Ectodermal cell (in vitro differentiated cells): Measurements from ENCODE around the gene TRIOBP.

Experiments
- H3K27ac ChIP-seq: 2 replicates; pipeline ENCODE4 v1.7.0; 2013; ENCODE audit warnings: mild to moderate bottlenecking, low read depth, low read length; ENCODE audit not compliant: insufficient read depth, poor library complexity, severe bottlenecking
- H3K27me3 ChIP-seq: 2 replicates; pipeline ENCODE4 v1.7.0; 2013; ENCODE audit warnings: mild to moderate bottlenecking, low read length; ENCODE audit not compliant: insufficient read depth, control insufficient read depth, poor library complexity, severe bottlenecking
- H3K36me3 ChIP-seq: one replicate; pipeline ENCODE4 v1.7.0; 2013; ENCODE audit warnings: low read length; ENCODE audit not compliant: control insufficient read depth, insufficient read depth
- H3K4me1 ChIP-seq: one replicate; pipeline ENCODE4 v1.7.0; 2013; ENCODE audit warnings: low read length; ENCODE audit not compliant: control insufficient read depth, insufficient read depth
- H3K4me3 ChIP-seq: 2 replicates; pipeline ENCODE4 v1.7.0; 2013; ENCODE audit warnings: low read depth, low read length, control low read depth; ENCODE audit not compliant: insufficient read depth
- H3K9me3 ChIP-seq: 2 replicates; pipeline ENCODE4 v1.7.0; 2013; ENCODE audit warnings: mild to moderate bottlenecking, low read length, moderate library complexity; ENCODE audit not compliant: control insufficient read depth
- WGBS, 2 experiments: methylation state at CpG; one replicate each; pipeline ENCODE4 v1.1.7; 2013; ENCODE audit warnings: missing lambda C conversion rate in 2 of 2; 5-methylcytosine and 5-hydroxymethylcytosine counted together

TRIOBP gene

DNA sequence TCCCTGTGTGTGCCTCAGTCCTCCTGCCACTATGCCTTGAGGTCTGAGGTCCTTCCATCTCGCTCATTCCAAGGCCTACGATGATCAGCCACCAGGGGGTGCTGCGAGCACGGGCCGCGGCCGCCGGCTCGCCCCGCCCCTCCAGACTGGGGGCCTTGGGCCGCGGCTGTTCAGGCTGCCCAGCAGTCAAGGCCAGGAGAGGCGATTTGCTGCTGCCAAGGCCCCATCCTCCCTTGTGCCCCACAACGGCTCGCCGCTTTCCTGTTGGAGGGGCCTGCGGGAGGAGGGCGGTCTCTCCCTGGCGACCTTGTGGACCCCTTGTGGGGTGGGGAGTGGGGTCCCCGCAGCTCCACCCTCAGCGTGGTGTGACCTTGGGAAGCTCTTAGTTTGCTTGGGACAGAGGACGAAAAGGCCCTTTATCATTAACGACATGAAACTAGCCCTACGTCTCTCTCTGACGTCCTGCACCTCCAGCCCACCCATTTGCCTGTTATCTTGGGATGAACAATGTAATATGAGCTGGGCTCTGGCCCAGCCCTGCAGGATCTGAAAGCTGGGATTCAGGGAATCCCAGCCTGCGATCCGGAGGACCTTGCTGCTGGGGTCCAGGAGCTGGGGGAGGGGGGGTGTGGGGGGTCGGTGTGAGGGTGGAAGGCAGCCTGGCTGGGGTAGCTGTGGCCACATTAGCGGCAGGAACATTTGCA, 121.0 kb downstream of the TRIOBP start:
- H3K27ac ChIP-seq = no peak overlapping the region
- H3K4me3 ChIP-seq = peak overlapping the region; percentile 42
- 1 to 2% methylated on average over 29 of the region's 29 CpGs for WGBS, 2 experiments
- H3K27me3 ChIP-seq = peaks cover 40% of the 10 kb centered on the region
- H3K36me3 ChIP-seq = no peaks in the 10 kb centered on the region
- H3K4me1 ChIP-seq = peaks cover 8% of the 10 kb centered on the region
- no peaks in the 10 kb centered on the region for H3K9me3 ChIP-seq

GRCh38 chr22:37818409-37819104, 121.7 kb downstream of the TRIOBP start:
- WGBS, 2 experiments = 4 to 5% methylated on average over 68 of the region's 68 CpGs
- peak overlapping the region; percentile 42 for H3K4me3 ChIP-seq
- H3K36me3 ChIP-seq = no peaks in the 10 kb centered on the region
- H3K9me3 ChIP-seq = no peaks in the 10 kb centered on the region
- H3K4me1 ChIP-seq = peaks cover 8% of the 10 kb centered on the region
- no peak overlapping the region for H3K27ac ChIP-seq
- peaks cover 47% of the 10 kb centered on the region for H3K27me3 ChIP-seq

GRCh38 chr22:37819105-37819433, 122.2 kb downstream of the TRIOBP start:
- H3K27ac ChIP-seq = no peak overlapping the region
- no peak overlapping the region for H3K4me3 ChIP-seq
- peaks cover 52% of the 10 kb centered on the region for H3K27me3 ChIP-seq
- H3K4me1 ChIP-seq = peaks cover 11% of the 10 kb centered on the region
- WGBS, 2 experiments = 38 to 39% methylated on average over 14 of the region's 14 CpGs
- no peaks in the 10 kb centered on the region for H3K9me3 ChIP-seq
- no peaks in the 10 kb centered on the region for H3K36me3 ChIP-seq

GRCh38 chr22:37820350-37820749, 123.5 kb downstream of the TRIOBP start:
- WGBS, 2 experiments = 91 to 94% methylated on average over 5 of the region's 5 CpGs
- H3K4me3 ChIP-seq = no peak overlapping the region
- peaks cover 11% of the 10 kb centered on the region for H3K4me1 ChIP-seq
- peaks cover 64% of the 10 kb centered on the region for H3K27me3 ChIP-seq
- no peak overlapping the region for H3K27ac ChIP-seq
- H3K36me3 ChIP-seq = no peaks in the 10 kb centered on the region
- H3K9me3 ChIP-seq = no peaks in the 10 kb centered on the region

- Histone ChIP-seq H3K27me3 (peaks cover 73% of the 10 kb centered on the region), H3K9me3 (no peaks in the 10 kb centered on the region), H3K4me3 (no peak overlapping the region), H3K4me1 (peaks cover 11% of the 10 kb centered on the region), H3K27ac (no peak overlapping the region), H3K36me3 (no peaks in the 10 kb centered on the region)
- WGBS, 2 experiments = 41 to 43% methylated on average over 8 of the region's 8 CpGs
Observed at GRCh38 chr22:37822079-37822833, 125.4 kb downstream of the TRIOBP start.

GRCh38 chr22:37823134-37823985, 126.5 kb downstream of the TRIOBP start, which contains the start of gene GALR3:
GALR3 (plus strand) TSS chr22:37823382; CDS start chr22:37823407, 25 bp downstream.
- WGBS, 2 experiments = 75 to 79% methylated on average over 21 of the region's 21 CpGs
- H3K27me3 ChIP-seq = peaks cover 65% of the 10 kb centered on the region

DNA sequence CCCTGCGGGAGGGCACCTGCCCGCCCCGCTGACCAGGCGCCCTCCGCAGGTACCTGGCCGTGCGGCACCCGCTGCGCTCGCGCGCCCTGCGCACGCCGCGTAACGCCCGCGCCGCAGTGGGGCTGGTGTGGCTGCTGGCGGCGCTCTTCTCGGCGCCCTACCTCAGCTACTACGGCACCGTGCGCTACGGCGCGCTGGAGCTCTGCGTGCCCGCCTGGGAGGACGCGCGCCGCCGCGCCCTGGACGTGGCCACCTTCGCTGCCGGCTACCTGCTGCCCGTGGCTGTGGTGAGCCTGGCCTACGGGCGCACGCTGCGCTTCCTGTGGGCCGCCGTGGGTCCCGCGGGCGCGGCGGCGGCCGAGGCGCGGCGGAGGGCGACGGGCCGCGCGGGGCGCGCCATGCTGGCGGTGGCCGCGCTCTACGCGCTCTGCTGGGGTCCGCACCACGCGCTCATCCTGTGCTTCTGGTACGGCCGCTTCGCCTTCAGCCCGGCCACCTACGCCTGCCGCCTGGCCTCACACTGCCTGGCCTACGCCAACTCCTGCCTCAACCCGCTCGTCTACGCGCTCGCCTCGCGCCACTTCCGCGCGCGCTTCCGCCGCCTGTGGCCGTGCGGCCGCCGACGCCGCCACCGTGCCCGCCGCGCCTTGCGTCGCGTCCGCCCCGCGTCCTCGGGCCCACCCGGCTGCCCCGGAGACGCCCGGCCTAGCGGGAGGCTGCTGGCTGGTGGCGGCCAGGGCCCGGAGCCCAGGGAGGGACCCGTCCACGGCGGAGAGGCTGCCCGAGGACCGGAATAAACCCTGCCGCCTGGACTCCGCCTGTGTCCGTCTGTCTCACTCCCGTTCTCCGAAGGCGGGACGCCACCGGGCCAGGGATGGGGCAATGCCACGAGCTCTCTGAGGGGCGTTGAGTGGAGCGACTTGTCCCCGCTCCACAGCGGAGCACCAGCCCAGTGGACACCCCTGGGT, 128.1 kb downstream of the TRIOBP start:
- Histone ChIP-seq H3K36me3 (no peaks in the 10 kb centered on the region), H3K4me3 (peak overlapping the region; percentile 37), H3K27me3 (peaks cover 49% of the 10 kb centered on the region), H3K27ac (no peak overlapping the region), H3K4me1 (peaks cover 3% of the 10 kb centered on the region), H3K9me3 (no peaks in the 10 kb centered on the region)
- WGBS, 2 experiments = 9% methylated on average over 135 of the region's 135 CpGs

More at GRCh38 chr22:37823134-37823985, 126.5 kb downstream of the TRIOBP start, which contains the start of gene GALR3:
- H3K9me3 ChIP-seq = no peaks in the 10 kb centered on the region
- no peak within 1 kb of the TSS for H3K4me3 ChIP-seq
- H3K4me1 ChIP-seq = peaks cover 5% of the 10 kb centered on the region
- H3K27ac ChIP-seq = no peak within 1 kb of the TSS
- no peaks in the 10 kb centered on the region for H3K36me3 ChIP-seq
